Nucleus accumbens (tissue), 56 donors: ENCODE measurements around the gene ASPSCR1.

Source experiments
- DNase-seq, 56 donors: peaks; one replicate each; lab custom pipeline; 2025; lab: John Stamatoyannopoulos, UW

ASPSCR1 gene

GRCh38 chr17:82061047-82061925 lies 83.9 kb downstream of the ASPSCR1 start:
- DNase-seq: no peak

GRCh38 chr17:82062076-82062983 lies 84.9 kb downstream of the ASPSCR1 start:
- no peak for DNase-seq

GRCh38 chr17:82062984-82063368 lies 85.5 kb downstream of the ASPSCR1 start:
- no peak for DNase-seq

- DNase-seq: no peak
These were observed 86.3 kb downstream of the ASPSCR1 start for GRCh38 chr17:82063424-82064415.

- DNase-seq: no peak
These were observed 87.2 kb downstream of the ASPSCR1 start for GRCh38 chr17:82064433-82065192.

- peak in 3 of 56 donors; percentile 33 to 36 (median 36) for DNase-seq
These were observed 87.8 kb downstream of the ASPSCR1 start for GRCh38 chr17:82065193-82065637.

- DNase-seq: peak in 41 of 56 donors; percentile 5 to 75 (median 36)
These were observed 88.3 kb downstream of the ASPSCR1 start, which contains the start of gene DUS1L for GRCh38 chr17:82065638-82066303. DUS1L (minus strand) TSS chr17:82065804; CDS start chr17:82065059, 745 bp downstream.
